GM19452 (cell line): ENCODE results near the gene ZFP62.

ENCODE experiments used
- ATAC-seq: cut with Tn5 transposase; IDR thresholded peaks from one replicate; pipeline ENCODE4 v1.9.1; 2021; ENCODE audit not compliant: unreplicated experiment

Gene ZFP62

GRCh38 chr5:180811623-180812124, 49.4 kb downstream of the ZFP62 start:
- no peak for ATAC-seq

GRCh38 chr5:180810959-180811622, 50.0 kb downstream of the ZFP62 start:
- ATAC-seq, result no peak

- peak; percentile 70 for ATAC-seq
Observed at GRCh38 chr5:180810210-180810958, 50.7 kb downstream of the ZFP62 start.

GRCh38 chr5:180809403-180810209, 51.5 kb downstream of the ZFP62 start:
- ATAC-seq, result peak; percentile 54

- ATAC-seq, result no peak
Observed at GRCh38 chr5:180808461-180809000, 52.5 kb downstream of the ZFP62 start.

GRCh38 chr5:180807654-180808414, 53.2 kb downstream of the ZFP62 start:
- no peak for ATAC-seq

- ATAC-seq, result no peak
Observed at GRCh38 chr5:180807046-180807445, 54.0 kb downstream of the ZFP62 start.

- ATAC-seq, result no peak
Observed at GRCh38 chr5:180806351-180807011, 54.6 kb downstream of the ZFP62 start.

- ATAC-seq, result peak; percentile 1
Observed at GRCh38 chr5:180804129-180804618, 56.9 kb downstream of the ZFP62 start.

GRCh38 chr5:180803181-180804128, 57.6 kb downstream of the ZFP62 start:
- peak; percentile 55 for ATAC-seq

- ATAC-seq, result peak; percentile 44
Observed at GRCh38 chr5:180802325-180803180, 58.5 kb downstream of the ZFP62 start, which contains the start of gene MGAT1. MGAT1 (minus strand) TSS chr5:180802806; CDS start chr5:180792971, 9,835 bp downstream.

GRCh38 chr5:180801596-180802324, 59.3 kb downstream of the ZFP62 start:
- no peak for ATAC-seq

GRCh38 chr5:180799902-180800801, 60.9 kb downstream of the ZFP62 start:
- no peak for ATAC-seq

- ATAC-seq, result no peak
Observed at GRCh38 chr5:180799194-180799593, 61.9 kb downstream of the ZFP62 start.

GRCh38 chr5:180798193-180798592, 62.9 kb downstream of the ZFP62 start:
- no peak for ATAC-seq
